HG03520 (cell line): Measurements from ENCODE around the gene TUBG2.

ENCODE experiments used
- ATAC-seq: cut with Tn5 transposase; IDR thresholded peaks from one replicate; pipeline ENCODE4 v1.9.1; 2021; ENCODE audit warnings: mild to moderate bottlenecking, moderate library complexity; ENCODE audit not compliant: unreplicated experiment

TUBG2 gene

GRCh38 chr17:42695500-42695899 is 36.4 kb downstream of the TUBG2 start:
- ATAC-seq = no peak

GRCh38 chr17:42697108-42697811 is 38.2 kb downstream of the TUBG2 start:
- ATAC-seq = no peak

- no peak for ATAC-seq
These were observed 39.8 kb downstream of the TUBG2 start for GRCh38 chr17:42698736-42699414.

DNA sequence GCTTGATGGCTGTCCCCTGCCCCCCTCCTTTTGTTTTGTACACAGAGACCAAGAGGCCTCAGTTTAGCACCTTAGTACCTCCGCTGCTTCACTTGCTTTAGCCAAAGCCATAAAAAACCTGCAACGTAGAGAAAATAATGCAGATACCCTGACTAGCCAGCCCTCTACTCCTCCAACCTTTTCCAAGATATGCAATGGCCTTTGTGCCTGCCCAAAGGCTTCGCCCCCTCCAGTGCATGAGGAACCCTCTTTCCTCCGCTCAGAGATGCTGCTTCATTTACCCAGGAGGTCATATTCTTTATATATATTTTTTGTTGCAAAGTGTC is 40.3 kb downstream of the TUBG2 start:
- no peak for ATAC-seq

DNA sequence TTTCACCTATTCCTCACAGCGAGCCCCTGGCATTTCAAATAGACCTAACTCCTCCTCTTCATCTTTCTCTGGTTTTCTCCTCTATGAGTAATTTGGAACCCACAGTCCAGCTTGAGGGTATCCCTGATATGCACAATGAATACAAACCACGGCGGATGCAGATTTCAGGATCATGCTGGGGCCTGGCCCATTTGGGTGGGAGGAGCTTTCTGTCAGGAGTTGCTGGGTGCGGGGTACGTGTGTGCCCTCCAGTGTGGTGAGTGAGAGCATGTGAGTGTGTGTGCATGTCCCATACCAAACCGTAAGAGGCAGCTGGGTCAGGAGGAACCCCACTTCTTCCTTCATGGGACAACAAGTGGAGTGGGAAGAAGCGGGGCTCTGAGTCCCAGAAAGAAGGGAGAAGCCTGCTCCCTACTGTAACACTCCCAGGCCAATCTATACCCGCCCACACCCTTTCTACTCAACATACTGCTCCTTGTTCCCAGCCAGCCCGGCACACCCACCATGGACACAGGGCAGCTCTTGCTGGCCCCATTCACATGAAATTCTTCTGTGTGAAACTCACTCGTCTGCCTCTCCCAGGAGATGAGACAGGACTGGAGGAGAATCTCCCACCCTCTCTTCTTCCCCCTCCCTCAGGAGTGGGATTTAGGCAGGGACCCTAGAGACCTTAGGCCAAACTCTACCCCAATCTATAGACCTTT is 41.7 kb downstream of the TUBG2 start:
- no peak for ATAC-seq

DNA sequence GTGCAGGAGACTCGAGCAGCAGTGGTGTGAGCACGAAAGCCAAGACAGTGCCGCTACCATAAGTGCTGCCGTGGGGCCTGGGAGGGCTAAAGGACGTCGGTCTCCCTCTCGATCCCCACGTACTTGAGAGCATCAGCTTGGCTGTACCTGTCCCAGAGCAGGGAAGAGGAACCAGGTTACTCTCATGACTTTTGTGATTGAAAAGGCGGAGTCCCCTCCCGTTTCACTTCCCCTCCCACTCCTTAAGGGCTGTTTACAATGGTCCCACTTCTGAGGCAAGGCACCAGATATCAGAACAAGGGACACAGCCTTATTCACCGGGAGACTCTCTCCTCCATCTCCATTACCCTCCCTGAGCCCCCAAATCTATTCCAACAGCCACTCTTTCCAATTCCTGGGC is 43.4 kb downstream of the TUBG2 start:
- ATAC-seq = no peak

GRCh38 chr17:42704490-42704836 is 45.4 kb downstream of the TUBG2 start:
- ATAC-seq = no peak

- ATAC-seq = peak; percentile 70
These were observed 45.9 kb downstream of the TUBG2 start for GRCh38 chr17:42704837-42705494.

DNA sequence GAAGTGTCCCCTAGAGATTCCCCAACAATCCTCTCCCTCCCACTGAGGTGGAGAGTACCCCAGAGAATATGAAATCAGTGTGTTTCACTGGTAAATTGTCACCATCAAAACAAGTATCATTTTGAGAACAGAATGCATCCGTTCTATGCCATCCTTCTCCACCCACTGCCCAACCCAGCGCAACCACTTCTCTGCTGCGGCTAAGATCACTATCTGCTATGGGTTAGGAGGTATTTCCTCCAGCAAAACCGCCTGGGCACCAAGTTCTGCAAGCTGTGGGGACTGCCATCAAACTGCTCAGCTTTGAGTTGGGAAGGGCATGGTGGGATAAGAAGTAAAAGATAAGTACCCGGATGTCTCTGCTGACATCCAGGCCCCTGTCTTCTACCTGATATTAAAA is 47.6 kb downstream of the TUBG2 start:
- no peak for ATAC-seq

DNA sequence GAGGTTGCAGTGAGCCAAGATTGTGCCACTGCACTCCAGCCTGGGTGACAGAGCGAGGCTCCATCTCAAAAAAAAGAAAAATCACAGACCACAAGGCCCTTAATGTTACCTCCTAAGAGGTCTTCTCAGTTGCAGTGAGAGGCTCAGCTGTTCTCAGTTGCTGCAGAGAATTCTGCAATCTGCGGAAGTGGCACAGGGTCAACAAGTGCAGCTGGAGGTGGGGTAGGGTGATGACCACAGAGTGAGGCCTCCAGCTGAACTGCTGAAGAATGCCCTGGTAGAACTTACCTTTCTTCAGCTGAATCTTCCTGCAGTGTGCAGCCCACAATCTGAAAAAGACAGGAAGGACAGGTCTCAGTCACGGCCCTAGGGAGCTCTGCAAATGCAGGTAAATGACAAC is 49.5 kb downstream of the TUBG2 start:
- no peak for ATAC-seq

DNA sequence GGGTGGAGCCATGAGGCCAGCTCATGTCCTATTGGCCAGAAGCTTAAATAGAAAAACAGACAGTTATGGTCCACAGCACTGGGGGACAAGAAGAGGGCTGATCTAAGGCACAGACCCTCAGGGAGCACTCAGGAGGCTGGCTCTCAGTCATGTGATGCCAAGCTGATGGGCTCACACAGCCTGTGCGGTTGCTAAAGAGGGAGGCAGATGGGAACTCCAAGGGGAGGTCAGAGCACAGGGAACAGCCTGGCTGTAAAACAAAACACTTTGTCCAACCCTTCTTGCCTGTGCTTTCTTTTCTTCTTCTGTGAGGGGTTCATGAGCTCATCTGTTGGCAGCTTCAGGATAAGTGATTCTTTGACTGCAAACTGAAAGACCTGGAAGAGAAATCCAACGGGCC is 50.5 kb downstream of the TUBG2 start:
- no peak for ATAC-seq
